Globus pallidus (tissue), 1 donor: Measurements from ENCODE around the gene M1AP.

Experiments used
- DNase-seq: peaks from one replicate; pipeline ENCODE4 v3.0.0-alpha.2; 2015; ENCODE audit warnings: low spot score

Gene M1AP

GRCh38 chr2:74648009-74648443, at the start of gene M1AP:
TSS of gene M1AP (minus strand) at chr2:74648330. CDS start at chr2:74640275, 8,055 bp downstream.
- DNase-seq: no peak

GRCh38 chr2:74696829-74697228, 48.7 kb upstream of the M1AP start:
- DNase-seq: no peak

GRCh38 chr2:74695663-74696062, 47.5 kb upstream of the M1AP start:
- no peak for DNase-seq

GRCh38 chr2:74694281-74694680, 46.2 kb upstream of the M1AP start:
- DNase-seq: no peak

GRCh38 chr2:74693668-74694067, 45.5 kb upstream of the M1AP start:
- DNase-seq: no peak

GRCh38 chr2:74693213-74693612, 45.1 kb upstream of the M1AP start:
- no peak for DNase-seq

GRCh38 chr2:74691929-74692328, 43.8 kb upstream of the M1AP start:
- no peak for DNase-seq

GRCh38 chr2:74690571-74690970, 42.4 kb upstream of the M1AP start:
- peak; percentile 47 for DNase-seq

- no peak for DNase-seq
Measured at GRCh38 chr2:74689671-74690070, 41.5 kb upstream of the M1AP start.

GRCh38 chr2:74688881-74689280, 40.8 kb upstream of the M1AP start:
- no peak for DNase-seq

GRCh38 chr2:74685408-74685807, 37.3 kb upstream of the M1AP start:
- no peak for DNase-seq

- no peak for DNase-seq
Measured at GRCh38 chr2:74682501-74682900, 34.4 kb upstream of the M1AP start.

- DNase-seq: no peak
Measured at GRCh38 chr2:74679615-74680014, 31.5 kb upstream of the M1AP start.

GRCh38 chr2:74676331-74676730, 28.2 kb upstream of the M1AP start:
- no peak for DNase-seq

- no peak for DNase-seq
Measured at GRCh38 chr2:74675090-74675489, 27.0 kb upstream of the M1AP start.

- no peak for DNase-seq
Measured at GRCh38 chr2:74673826-74674528, 25.8 kb upstream of the M1AP start.

GRCh38 chr2:74671479-74671878, 23.3 kb upstream of the M1AP start:
- DNase-seq: no peak

GRCh38 chr2:74670263-74670662, 22.1 kb upstream of the M1AP start:
- no peak for DNase-seq

GRCh38 chr2:74668087-74668486, 20.0 kb upstream of the M1AP start:
- no peak for DNase-seq

GRCh38 chr2:74659462-74659861, 11.3 kb upstream of the M1AP start:
- DNase-seq: no peak

GRCh38 chr2:74658516-74658915, 10.4 kb upstream of the M1AP start:
- no peak for DNase-seq

- DNase-seq: no peak
Measured at GRCh38 chr2:74655579-74655978, 7.4 kb upstream of the M1AP start.

GRCh38 chr2:74653985-74654882, 6.1 kb upstream of the M1AP start, which contains the start of gene SEMA4F:
TSS of gene SEMA4F (plus strand) at chr2:74654247. CDS start at chr2:74654377, 130 bp downstream.
- peak; percentile 97 for DNase-seq
